ENCODE results near the gene TEX19. TPM values are rescaled to one million over a fixed set of nuclear protein-coding genes. Genes with fewer than 3 reads are reported as not detected.

TEX19 gene
- polyA plus RNA-seq, 3 donors: not detected

- DNase-seq (ENCODE audit: extremely low read depth in 1 of 11, low read depth in 9 of 11, low spot score in 4 of 11): no peak
Observed at GRCh38 chr17:82320140-82320840, 38.8 kb upstream of the TEX19 start.

GRCh38 chr17:82320956-82321927 lies 37.8 kb upstream of the TEX19 start:
- DNase-seq (ENCODE audit: extremely low read depth in 1 of 11, low read depth in 9 of 11, low spot score in 4 of 11): no peak

GRCh38 chr17:82321947-82322466 lies 37.0 kb upstream of the TEX19 start:
- DNase-seq (ENCODE audit: extremely low read depth in 1 of 11, low read depth in 9 of 11, low spot score in 4 of 11): no peak

GRCh38 chr17:82322526-82323453 lies 36.3 kb upstream of the TEX19 start:
- DNase-seq (ENCODE audit: extremely low read depth in 1 of 11, low read depth in 9 of 11, low spot score in 4 of 11): no peak

GRCh38 chr17:82323514-82324234 lies 35.4 kb upstream of the TEX19 start:
- DNase-seq (ENCODE audit: extremely low read depth in 1 of 11, low read depth in 9 of 11, low spot score in 4 of 11): no peak

GRCh38 chr17:82324566-82325285 lies 34.3 kb upstream of the TEX19 start:
- DNase-seq (ENCODE audit: extremely low read depth in 1 of 11, low read depth in 9 of 11, low spot score in 4 of 11): no peak

GRCh38 chr17:82325286-82326180 lies 33.5 kb upstream of the TEX19 start:
- no peak for DNase-seq (ENCODE audit: extremely low read depth in 1 of 11, low read depth in 9 of 11, low spot score in 4 of 11)

GRCh38 chr17:82327289-82327688 lies 31.8 kb upstream of the TEX19 start:
- no peak for DNase-seq (ENCODE audit: extremely low read depth in 1 of 11, low read depth in 9 of 11, low spot score in 4 of 11)

GRCh38 chr17:82327757-82328140 lies 31.3 kb upstream of the TEX19 start:
- no peak for DNase-seq (ENCODE audit: extremely low read depth in 1 of 11, low read depth in 9 of 11, low spot score in 4 of 11)

GRCh38 chr17:82328141-82328993 lies 30.7 kb upstream of the TEX19 start:
- DNase-seq (ENCODE audit: extremely low read depth in 1 of 11, low read depth in 9 of 11, low spot score in 4 of 11): no peak

- DNase-seq (ENCODE audit: extremely low read depth in 1 of 11, low read depth in 9 of 11, low spot score in 4 of 11): no peak
Observed at GRCh38 chr17:82328994-82329507, 30.0 kb upstream of the TEX19 start.

- DNase-seq (ENCODE audit: extremely low read depth in 1 of 11, low read depth in 9 of 11, low spot score in 4 of 11): no peak
Observed at GRCh38 chr17:82329683-82330321, 29.2 kb upstream of the TEX19 start.

GRCh38 chr17:82330322-82331239 lies 28.5 kb upstream of the TEX19 start:
- no peak for DNase-seq (ENCODE audit: extremely low read depth in 1 of 11, low read depth in 9 of 11, low spot score in 4 of 11)

- no peak for DNase-seq (ENCODE audit: extremely low read depth in 1 of 11, low read depth in 9 of 11, low spot score in 4 of 11)
Observed at GRCh38 chr17:82331345-82331939, 27.6 kb upstream of the TEX19 start.

All from renal cortex interstitium (tissue), 11 donors.